Osteoblast (primary cell): ENCODE measurements around the gene KCNF1. TPM values are rescaled to one million over a fixed set of nuclear protein-coding genes. Genes with fewer than 3 reads are reported as not detected.

Experiments used
- DNase-seq: peaks from one replicate; pipeline ENCODE4 v3.0.0; 2011; ENCODE audit warnings: low spot score, mixed read lengths; ENCODE audit not compliant: insufficient read length; ENCODE audit errors: missing footprints
- H2AFZ ChIP-seq: 2 replicates; pipeline ENCODE4 v1.6.0; 2011; ENCODE audit warnings: mild to moderate bottlenecking, low read length
- H3K27ac ChIP-seq: 2 replicates; pipeline ENCODE4 v1.5.1; 2011; ENCODE audit warnings: mild to moderate bottlenecking, low read depth, low read length, moderate library complexity
- H3K27me3 ChIP-seq: 2 replicates; pipeline ENCODE4 v1.6.0; 2012; ENCODE audit warnings: mild to moderate bottlenecking, control low read depth, inconsistent platforms, low read length, moderate library complexity; ENCODE audit not compliant: insufficient read depth
- H3K36me3 ChIP-seq: 2 replicates; pipeline ENCODE4 v1.5.1; 2011; ENCODE audit warnings: mild to moderate bottlenecking, low read length, control low read depth, moderate library complexity; ENCODE audit not compliant: insufficient read depth
- H3K4me1 ChIP-seq: 2 replicates; pipeline ENCODE4 v1.5.1; 2011; ENCODE audit warnings: mild to moderate bottlenecking, low read length, control low read depth, moderate library complexity; ENCODE audit not compliant: insufficient read depth
- H3K4me2 ChIP-seq: 2 replicates; pipeline ENCODE4 v1.6.0; 2011; ENCODE audit warnings: mild to moderate bottlenecking, low read length; ENCODE audit not compliant: insufficient read depth
- H3K4me3 ChIP-seq: fragments of 200-600 bp; sonication (generic); 3 replicates; pipeline ENCODE4 v1.5.1; 2012; ENCODE audit warnings: mild to moderate bottlenecking, low read length, inconsistent platforms; ENCODE audit not compliant: insufficient read depth
- H3K79me2 ChIP-seq: 2 replicates; pipeline ENCODE4 v1.6.0; 2012; ENCODE audit warnings: mild to moderate bottlenecking, low read length, control low read depth, inconsistent platforms; ENCODE audit not compliant: insufficient read depth
- H3K9me3 ChIP-seq: 2 replicates; pipeline ENCODE4 v1.5.1; 2011; ENCODE audit warnings: low read depth, low read length, control low read depth
- H4K20me1 ChIP-seq: 2 replicates; pipeline ENCODE4 v1.6.0; 2012; ENCODE audit warnings: mild to moderate bottlenecking, low read length, control low read depth; ENCODE audit not compliant: insufficient read depth
- total RNA-seq: library from RNA; depleted of rRNA; stranded (reverse); fragments of >200 nt; gene quantifications from 2 replicates; pipeline ENCODE4 v1.2.3, GENCODE V29; 2012
- TF ChIP-seq, protein P1 (sequence below): IDR thresholded peaks from 2 replicates; pipeline ENCODE4 v1.5.1; 2011; ENCODE audit warnings: mild to moderate bottlenecking, low read depth, low read length, moderate library complexity; ENCODE audit errors: extremely low read depth

KCNF1 gene
- total RNA-seq, 1 donor, result under 0.01 TPM

DNA sequence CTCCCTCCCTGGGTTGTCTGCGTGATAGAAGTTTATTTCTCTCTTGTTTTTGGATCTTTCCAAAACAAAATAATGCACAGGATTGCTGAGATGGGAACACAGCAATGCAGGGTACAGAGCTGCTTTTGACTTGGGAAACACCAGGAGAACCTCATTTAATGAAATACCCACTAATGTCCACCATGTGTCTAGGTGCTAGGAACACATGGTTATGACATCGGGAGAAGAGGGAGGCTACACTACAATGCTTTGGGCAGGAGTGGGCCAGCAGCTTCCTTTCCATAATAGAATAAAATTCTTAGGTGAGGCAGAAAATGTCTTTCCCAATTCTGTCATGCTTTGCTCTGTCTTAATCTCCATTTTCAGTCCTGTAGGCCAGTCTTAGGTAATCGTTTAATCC lies 29.2 kb upstream of the KCNF1 start:
- Histone ChIP-seq H3K36me3 (no peaks in the 10 kb centered on the region), H3K79me2 (no peaks in the 10 kb centered on the region), H3K4me3 (no peak overlapping the region), H3K27ac (no peak overlapping the region), H3K4me2 (no peak overlapping the region), H3K4me1 (no peaks in the 10 kb centered on the region), H2AFZ (no peak overlapping the region), H3K9me3 (no peaks in the 10 kb centered on the region), H4K20me1 (no peaks in the 10 kb centered on the region), H3K27me3 (peaks cover 29% of the 10 kb centered on the region)
- DNase-seq, result no peak
- TF ChIP-seq, protein P1, sequence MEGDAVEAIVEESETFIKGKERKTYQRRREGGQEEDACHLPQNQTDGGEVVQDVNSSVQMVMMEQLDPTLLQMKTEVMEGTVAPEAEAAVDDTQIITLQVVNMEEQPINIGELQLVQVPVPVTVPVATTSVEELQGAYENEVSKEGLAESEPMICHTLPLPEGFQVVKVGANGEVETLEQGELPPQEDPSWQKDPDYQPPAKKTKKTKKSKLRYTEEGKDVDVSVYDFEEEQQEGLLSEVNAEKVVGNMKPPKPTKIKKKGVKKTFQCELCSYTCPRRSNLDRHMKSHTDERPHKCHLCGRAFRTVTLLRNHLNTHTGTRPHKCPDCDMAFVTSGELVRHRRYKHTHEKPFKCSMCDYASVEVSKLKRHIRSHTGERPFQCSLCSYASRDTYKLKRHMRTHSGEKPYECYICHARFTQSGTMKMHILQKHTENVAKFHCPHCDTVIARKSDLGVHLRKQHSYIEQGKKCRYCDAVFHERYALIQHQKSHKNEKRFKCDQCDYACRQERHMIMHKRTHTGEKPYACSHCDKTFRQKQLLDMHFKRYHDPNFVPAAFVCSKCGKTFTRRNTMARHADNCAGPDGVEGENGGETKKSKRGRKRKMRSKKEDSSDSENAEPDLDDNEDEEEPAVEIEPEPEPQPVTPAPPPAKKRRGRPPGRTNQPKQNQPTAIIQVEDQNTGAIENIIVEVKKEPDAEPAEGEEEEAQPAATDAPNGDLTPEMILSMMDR, result no peak

DNA sequence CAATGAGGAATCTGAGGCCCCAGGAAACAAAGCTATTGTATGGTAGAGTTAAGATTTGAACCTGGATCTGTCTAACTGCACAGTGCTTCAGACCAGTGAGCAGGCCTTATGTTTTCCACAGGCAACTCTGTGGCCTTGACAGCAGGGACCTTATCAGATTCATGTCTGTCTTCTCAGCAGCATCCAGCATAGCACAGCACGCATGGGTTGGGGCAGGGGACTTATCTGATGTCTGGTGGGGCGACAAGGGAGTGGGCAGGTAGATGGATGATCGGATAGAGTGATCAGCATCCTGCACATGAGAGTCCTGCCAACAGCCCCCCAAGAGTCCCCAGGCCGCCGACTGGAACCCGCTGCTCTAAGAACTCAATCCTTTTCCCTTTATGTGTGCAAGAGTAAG lies 28.7 kb upstream of the KCNF1 start:
- DNase-seq, result no peak
- Histone ChIP-seq H4K20me1 (no peaks in the 10 kb centered on the region), H3K4me3 (no peak overlapping the region), H3K9me3 (no peaks in the 10 kb centered on the region), H2AFZ (no peak overlapping the region), H3K4me1 (no peaks in the 10 kb centered on the region), H3K27ac (no peak overlapping the region), H3K4me2 (no peak overlapping the region), H3K36me3 (no peaks in the 10 kb centered on the region), H3K27me3 (peaks cover 29% of the 10 kb centered on the region), H3K79me2 (no peaks in the 10 kb centered on the region)
- TF ChIP-seq, protein P1, result no peak

DNA sequence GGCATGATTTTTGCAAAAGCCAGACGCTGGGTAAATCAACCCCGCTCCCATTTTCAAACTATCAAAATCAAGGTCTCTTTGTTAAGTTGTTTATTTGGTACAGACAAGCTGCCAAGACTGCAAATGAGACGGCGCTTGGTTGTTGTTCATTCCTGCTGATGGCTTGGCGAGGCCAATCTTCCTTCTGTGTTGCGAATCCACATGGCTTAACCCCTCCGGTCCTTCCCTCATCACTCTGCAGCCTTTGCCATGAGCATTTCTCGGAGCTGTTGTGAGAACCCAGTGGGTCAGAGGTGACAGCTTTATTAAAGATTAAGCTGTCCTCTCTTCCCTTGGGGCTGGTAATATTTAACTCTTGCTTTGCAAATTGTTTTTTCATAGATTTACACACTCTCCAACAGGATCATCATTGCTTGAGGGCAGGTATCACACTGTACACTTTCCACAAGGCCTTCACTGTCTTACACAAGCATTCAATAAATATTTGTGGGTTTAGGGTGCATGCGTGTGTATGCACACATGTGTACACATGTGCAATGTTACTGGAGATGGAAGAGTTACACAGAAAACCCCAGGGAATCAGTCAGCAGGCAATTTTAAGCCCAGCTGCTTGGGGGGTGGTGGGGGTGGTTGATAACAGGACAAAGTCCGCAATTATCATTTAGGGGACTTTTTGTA lies 27.8 kb upstream of the KCNF1 start:
- no peaks in the 10 kb centered on the region for H4K20me1 ChIP-seq
- H2AFZ ChIP-seq, result no peak overlapping the region
- H3K27ac ChIP-seq, result no peak overlapping the region
- DNase-seq, result no peak
- H3K4me1 ChIP-seq, result no peaks in the 10 kb centered on the region
- H3K4me3 ChIP-seq, result no peak overlapping the region
- no peak overlapping the region for H3K4me2 ChIP-seq
- no peaks in the 10 kb centered on the region for H3K79me2 ChIP-seq
- H3K9me3 ChIP-seq, result no peaks in the 10 kb centered on the region
- peaks cover 29% of the 10 kb centered on the region for H3K27me3 ChIP-seq
- TF ChIP-seq, protein P1, result no peak
- no peaks in the 10 kb centered on the region for H3K36me3 ChIP-seq

DNA sequence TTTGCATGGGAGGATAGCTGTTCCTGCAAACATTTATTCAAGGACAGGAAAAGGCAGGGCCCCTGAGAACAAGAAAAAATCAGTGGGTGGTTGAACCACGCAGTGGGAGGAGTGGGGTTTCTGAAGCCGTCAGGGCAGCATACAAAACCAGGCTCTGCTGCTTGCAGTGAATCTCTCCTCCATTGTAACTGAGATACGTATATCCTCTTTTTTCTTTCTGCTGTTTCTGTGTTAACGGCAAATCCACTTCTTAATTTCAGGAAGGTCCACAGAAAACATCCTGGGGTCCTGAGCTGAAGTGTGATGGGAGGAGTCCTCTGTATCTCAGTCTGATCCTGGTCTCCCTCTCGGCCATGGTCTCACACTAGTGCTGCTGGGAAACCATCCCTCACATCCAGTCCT lies 27.2 kb upstream of the KCNF1 start:
- Histone ChIP-seq H3K4me1 (no peaks in the 10 kb centered on the region), H2AFZ (no peak overlapping the region), H3K4me3 (no peak overlapping the region), H3K9me3 (no peaks in the 10 kb centered on the region), H3K4me2 (no peak overlapping the region), H3K36me3 (no peaks in the 10 kb centered on the region), H3K27ac (no peak overlapping the region), H3K27me3 (peaks cover 29% of the 10 kb centered on the region), H3K79me2 (no peaks in the 10 kb centered on the region), H4K20me1 (no peaks in the 10 kb centered on the region)
- TF ChIP-seq, protein P1, result no peak
- DNase-seq, result no peak
